Colonic mucosa (tissue), 4 donors: ENCODE data around the gene ARMC6. TPM values are rescaled to one million over a fixed set of nuclear protein-coding genes. Genes with fewer than 3 reads are reported as not detected.

Source experiments
- DNase-seq: peaks from one replicate; pipeline ENCODE4 v3.0.0-alpha.2; 2020
- H3K27ac ChIP-seq: fragments of 200-600 bp; one replicate; pipeline ENCODE4 v1.8.0; 2021
- H3K27me3 ChIP-seq: fragments of 200-600 bp; one replicate; pipeline ENCODE4 v1.8.0; 2021
- H3K36me3 ChIP-seq: fragments of 200-600 bp; one replicate; pipeline ENCODE4 v1.8.0; 2021
- H3K4me1 ChIP-seq: fragments of 200-600 bp; one replicate; pipeline ENCODE4 v1.8.0; 2021; ENCODE audit warnings: mild to moderate bottlenecking
- H3K4me3 ChIP-seq: fragments of 200-600 bp; one replicate; pipeline ENCODE4 v1.8.0; 2021
- H3K9ac ChIP-seq, 2 donors: one replicate each; pipeline ENCODE4 v1.7.0; 2013; ENCODE audit warnings: control low read depth in 2 of 2, low read depth in 2 of 2, low read length in 2 of 2
- H3K9me3 ChIP-seq: fragments of 200-600 bp; one replicate; pipeline ENCODE4 v1.8.0; 2021
- CTCF ChIP-seq: fragments of 200-600 bp; IDR thresholded peaks from one replicate; pipeline ENCODE4 v1.8.0; 2022; ENCODE audit warnings: antibody characterized with exemption, mild to moderate bottlenecking
- intact Hi-C: fragments of 100-400 bp; cut with DNase I; formaldehyde crosslinking; loops from one replicate; pipeline ENCODE4 v1.14.1; 2022
- total RNA-seq, 2 donors: library from RNA; stranded (reverse); fragmentation: NEBNext Ultra II Directional in 1 of 2; extraction: Animal tissue kit (Norgen Biotek cat#: 25700) in 1 of 2; gene quantifications; one replicate each; pipeline ENCODE4 v1.2.1, GENCODE V29; 2021
- donor health status: healthy.
- donor health status: DM: no; HTN: no; CAD: no.
- donor health status: DM: no; HTN: no; CAD: no.

The ARMC6 gene
- total RNA-seq, 2 donors from 2014 or later, result 15.0 to 29.4 TPM

- no peak for DNase-seq
- Histone ChIP-seq H3K9ac (no peak overlapping the region), H3K4me1 (no peaks in the 10 kb centered on the region), H3K4me3 (no peak overlapping the region), H3K9me3 (no peaks in the 10 kb centered on the region), H3K27me3 (no peaks in the 10 kb centered on the region), H3K27ac (no peak overlapping the region), H3K36me3 (peaks cover 10% of the 10 kb centered on the region)
- TF ChIP-seq CTCF, result no peak
- intact Hi-C loops, result no loop called here
Observed at GRCh38 chr19:19057317-19057716, 23.9 kb downstream of the ARMC6 start.

- Histone ChIP-seq H3K36me3 (peaks cover 10% of the 10 kb centered on the region), H3K9me3 (no peaks in the 10 kb centered on the region), H3K4me3 (no peak overlapping the region), H3K9ac (no peak overlapping the region), H3K4me1 (no peaks in the 10 kb centered on the region), H3K27ac (no peak overlapping the region), H3K27me3 (no peaks in the 10 kb centered on the region)
- intact Hi-C loops, result no loop called here
- no peak for TF ChIP-seq CTCF
- no peak for DNase-seq
Observed at GRCh38 chr19:19057720-19058119, 24.3 kb downstream of the ARMC6 start.

GRCh38 chr19:19059018-19059836 lies 25.8 kb downstream of the ARMC6 start:
- intact Hi-C loops, result no loop called here
- H3K9ac ChIP-seq, result no peak overlapping the region
- H3K27ac ChIP-seq, result no peak overlapping the region
- no peak overlapping the region for H3K4me3 ChIP-seq
- TF ChIP-seq CTCF, result no peak
- H3K9me3 ChIP-seq, result no peaks in the 10 kb centered on the region
- H3K4me1 ChIP-seq, result no peaks in the 10 kb centered on the region
- no peak for DNase-seq
- peaks cover 9% of the 10 kb centered on the region for H3K36me3 ChIP-seq
- H3K27me3 ChIP-seq, result no peaks in the 10 kb centered on the region

- TF ChIP-seq CTCF, result no peak
- H3K9ac ChIP-seq, result no peak overlapping the region
- no peak overlapping the region for H3K27ac ChIP-seq
- H3K36me3 ChIP-seq, result peaks cover under 1% of the 10 kb centered on the region
- peaks cover 3% of the 10 kb centered on the region for H3K4me1 ChIP-seq
- intact Hi-C loops, result no loop called here
- no peak overlapping the region for H3K4me3 ChIP-seq
- no peaks in the 10 kb centered on the region for H3K9me3 ChIP-seq
- DNase-seq, result no peak
- H3K27me3 ChIP-seq, result no peaks in the 10 kb centered on the region
Observed at GRCh38 chr19:19059837-19060611, 26.6 kb downstream of the ARMC6 start.

GRCh38 chr19:19061506-19061905 lies 28.1 kb downstream of the ARMC6 start:
- DNase-seq, result no peak
- no peak overlapping the region for H3K27ac ChIP-seq
- TF ChIP-seq CTCF, result no peak

More at GRCh38 chr19:19061506-19061905, 28.1 kb downstream of the ARMC6 start:
- H3K9ac ChIP-seq, result peak overlapping the region in 1 of 2 donors; percentile 10
- no peaks in the 10 kb centered on the region for H3K36me3 ChIP-seq
- H3K27me3 ChIP-seq, result no peaks in the 10 kb centered on the region
- intact Hi-C loops, result no loop called here
- H3K9me3 ChIP-seq, result no peaks in the 10 kb centered on the region
- H3K4me3 ChIP-seq, result no peak overlapping the region
- H3K4me1 ChIP-seq, result peaks cover 6% of the 10 kb centered on the region
